COLO829 (cell line): Measurements from ENCODE around the gene B2M.
"Not testable (repeated sequence)": the region's sequence is repeated elsewhere in the genome, so short reads cannot be mapped to it uniquely, and the experiment has no call there.

Experiments used
- DNase-seq: peaks from one replicate; pipeline ENCODE4 v3.0.0; 2012; ENCODE audit warnings: low spot score

B2M gene

DNA sequence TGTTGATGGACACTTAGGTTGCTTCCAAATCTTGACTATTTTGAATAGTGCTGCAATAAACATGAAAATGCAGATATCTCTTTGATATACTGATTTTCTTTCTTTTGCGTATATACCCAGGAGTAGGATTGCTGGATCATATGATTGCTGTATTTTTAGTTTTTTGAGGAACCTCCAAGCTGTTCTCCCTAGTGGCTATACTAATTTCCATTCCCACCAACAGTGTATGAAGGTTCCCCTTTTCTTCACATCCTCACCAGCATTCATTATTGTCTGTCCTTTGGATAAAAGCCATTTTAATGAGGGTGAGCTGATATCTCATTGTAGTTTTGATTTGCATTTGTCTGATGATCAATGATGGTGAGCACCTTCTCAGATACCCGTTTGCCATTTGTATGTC lies 12.7 kb upstream of the B2M start:
- no peak for DNase-seq

GRCh38 chr15:44700676-44701075 lies 10.6 kb upstream of the B2M start:
- DNase-seq, result not testable (repeated sequence)

GRCh38 chr15:44705986-44706385 lies 5.3 kb upstream of the B2M start:
- DNase-seq, result no peak

- DNase-seq, result no peak
Measured at GRCh38 chr15:44706401-44706800, 4.9 kb upstream of the B2M start.

DNA sequence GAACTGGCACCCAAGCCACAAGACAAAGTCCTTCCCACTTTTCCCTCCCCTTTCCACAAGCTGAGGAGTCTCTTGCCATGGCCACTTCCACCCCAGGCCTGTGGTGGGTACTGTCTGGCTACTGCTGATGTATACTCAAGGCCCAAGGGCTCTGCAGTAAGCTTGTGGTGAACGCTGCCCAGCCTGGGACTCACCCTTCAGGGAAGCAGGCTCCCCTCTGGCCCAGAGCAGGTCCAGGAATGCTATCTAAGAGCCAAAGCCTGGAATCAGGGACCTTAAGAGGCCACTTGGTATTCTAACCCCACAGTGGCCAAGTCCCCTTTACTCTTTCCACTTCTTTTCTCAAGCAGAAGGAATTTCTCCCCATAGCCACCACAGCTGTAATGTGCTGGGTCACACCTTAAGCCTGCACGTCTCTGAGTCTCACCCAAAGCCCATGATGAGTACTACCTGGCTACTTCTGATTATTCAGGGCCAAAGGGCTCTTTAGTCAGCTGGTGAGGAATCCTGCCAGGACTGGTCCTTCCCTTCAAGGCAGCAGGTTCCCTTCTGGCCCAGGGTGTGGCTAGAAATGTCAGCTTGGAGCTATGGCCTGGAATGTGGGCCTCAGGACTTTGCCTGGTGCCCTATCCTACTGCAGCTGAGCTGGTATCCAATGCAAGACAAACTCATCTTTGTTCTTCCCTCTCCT lies 4.2 kb upstream of the B2M start:
- DNase-seq, result no peak

GRCh38 chr15:44710236-44711095 lies 851 bp upstream of the B2M start:
- no peak for DNase-seq

- DNase-seq, result no peak
Measured at GRCh38 chr15:44711743-44712345, 527 bp downstream of the B2M start.

DNA sequence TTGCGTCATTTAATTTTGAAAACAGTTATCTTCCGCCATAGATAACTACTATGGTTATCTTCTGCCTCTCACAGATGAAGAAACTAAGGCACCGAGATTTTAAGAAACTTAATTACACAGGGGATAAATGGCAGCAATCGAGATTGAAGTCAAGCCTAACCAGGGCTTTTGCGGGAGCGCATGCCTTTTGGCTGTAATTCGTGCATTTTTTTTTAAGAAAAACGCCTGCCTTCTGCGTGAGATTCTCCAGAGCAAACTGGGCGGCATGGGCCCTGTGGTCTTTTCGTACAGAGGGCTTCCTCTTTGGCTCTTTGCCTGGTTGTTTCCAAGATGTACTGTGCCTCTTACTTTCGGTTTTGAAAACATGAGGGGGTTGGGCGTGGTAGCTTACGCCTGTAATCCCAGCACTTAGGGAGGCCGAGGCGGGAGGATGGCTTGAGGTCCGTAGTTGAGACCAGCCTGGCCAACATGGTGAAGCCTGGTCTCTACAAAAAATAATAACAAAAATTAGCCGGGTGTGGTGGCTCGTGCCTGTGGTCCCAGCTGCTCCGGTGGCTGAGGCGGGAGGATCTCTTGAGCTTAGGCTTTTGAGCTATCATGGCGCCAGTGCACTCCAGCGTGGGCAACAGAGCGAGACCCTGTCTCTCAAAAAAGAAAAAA lies 1.2 kb downstream of the B2M start:
- no peak for DNase-seq

DNA sequence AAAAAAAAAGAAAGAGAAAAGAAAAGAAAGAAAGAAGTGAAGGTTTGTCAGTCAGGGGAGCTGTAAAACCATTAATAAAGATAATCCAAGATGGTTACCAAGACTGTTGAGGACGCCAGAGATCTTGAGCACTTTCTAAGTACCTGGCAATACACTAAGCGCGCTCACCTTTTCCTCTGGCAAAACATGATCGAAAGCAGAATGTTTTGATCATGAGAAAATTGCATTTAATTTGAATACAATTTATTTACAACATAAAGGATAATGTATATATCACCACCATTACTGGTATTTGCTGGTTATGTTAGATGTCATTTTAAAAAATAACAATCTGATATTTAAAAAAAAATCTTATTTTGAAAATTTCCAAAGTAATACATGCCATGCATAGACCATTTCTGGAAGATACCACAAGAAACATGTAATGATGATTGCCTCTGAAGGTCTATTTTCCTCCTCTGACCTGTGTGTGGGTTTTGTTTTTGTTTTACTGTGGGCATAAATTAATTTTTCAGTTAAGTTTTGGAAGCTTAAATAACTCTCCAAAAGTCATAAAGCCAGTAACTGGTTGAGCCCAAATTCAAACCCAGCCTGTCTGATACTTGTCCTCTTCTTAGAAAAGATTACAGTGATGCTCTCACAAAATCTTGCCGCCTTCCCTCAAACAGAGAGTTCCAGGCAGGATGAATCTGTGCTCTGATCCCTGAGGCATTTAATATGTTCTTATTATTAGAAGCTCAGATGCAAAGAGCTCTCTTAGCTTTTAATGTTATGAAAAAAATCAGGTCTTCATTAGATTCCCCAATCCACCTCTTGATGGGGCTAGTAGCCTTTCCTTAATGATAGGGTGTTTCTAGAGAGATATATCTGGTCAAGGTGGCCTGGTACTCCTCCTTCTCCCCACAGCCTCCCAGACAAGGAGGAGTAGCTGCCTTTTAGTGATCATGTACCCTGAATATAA lies 2.0 kb downstream of the B2M start:
- DNase-seq, result peak; percentile 28

DNA sequence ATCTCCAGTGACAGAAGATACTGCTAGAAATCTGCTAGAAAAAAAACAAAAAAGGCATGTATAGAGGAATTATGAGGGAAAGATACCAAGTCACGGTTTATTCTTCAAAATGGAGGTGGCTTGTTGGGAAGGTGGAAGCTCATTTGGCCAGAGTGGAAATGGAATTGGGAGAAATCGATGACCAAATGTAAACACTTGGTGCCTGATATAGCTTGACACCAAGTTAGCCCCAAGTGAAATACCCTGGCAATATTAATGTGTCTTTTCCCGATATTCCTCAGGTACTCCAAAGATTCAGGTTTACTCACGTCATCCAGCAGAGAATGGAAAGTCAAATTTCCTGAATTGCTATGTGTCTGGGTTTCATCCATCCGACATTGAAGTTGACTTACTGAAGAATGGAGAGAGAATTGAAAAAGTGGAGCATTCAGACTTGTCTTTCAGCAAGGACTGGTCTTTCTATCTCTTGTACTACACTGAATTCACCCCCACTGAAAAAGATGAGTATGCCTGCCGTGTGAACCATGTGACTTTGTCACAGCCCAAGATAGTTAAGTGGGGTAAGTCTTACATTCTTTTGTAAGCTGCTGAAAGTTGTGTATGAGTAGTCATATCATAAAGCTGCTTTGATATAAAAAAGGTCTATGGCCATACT lies 4.0 kb downstream of the B2M start:
- no peak for DNase-seq

GRCh38 chr15:44715797-44716334 lies 4.5 kb downstream of the B2M start:
- DNase-seq, result no peak

DNA sequence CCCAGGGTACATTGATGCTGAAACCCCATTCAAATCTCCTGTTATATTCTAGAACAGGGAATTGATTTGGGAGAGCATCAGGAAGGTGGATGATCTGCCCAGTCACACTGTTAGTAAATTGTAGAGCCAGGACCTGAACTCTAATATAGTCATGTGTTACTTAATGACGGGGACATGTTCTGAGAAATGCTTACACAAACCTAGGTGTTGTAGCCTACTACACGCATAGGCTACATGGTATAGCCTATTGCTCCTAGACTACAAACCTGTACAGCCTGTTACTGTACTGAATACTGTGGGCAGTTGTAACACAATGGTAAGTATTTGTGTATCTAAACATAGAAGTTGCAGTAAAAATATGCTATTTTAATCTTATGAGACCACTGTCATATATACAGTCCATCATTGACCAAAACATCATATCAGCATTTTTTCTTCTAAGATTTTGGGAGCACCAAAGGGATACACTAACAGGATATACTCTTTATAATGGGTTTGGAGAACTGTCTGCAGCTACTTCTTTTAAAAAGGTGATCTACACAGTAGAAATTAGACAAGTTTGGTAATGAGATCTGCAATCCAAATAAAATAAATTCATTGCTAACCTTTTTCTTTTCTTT lies 5.8 kb downstream of the B2M start:
- no peak for DNase-seq

DNA sequence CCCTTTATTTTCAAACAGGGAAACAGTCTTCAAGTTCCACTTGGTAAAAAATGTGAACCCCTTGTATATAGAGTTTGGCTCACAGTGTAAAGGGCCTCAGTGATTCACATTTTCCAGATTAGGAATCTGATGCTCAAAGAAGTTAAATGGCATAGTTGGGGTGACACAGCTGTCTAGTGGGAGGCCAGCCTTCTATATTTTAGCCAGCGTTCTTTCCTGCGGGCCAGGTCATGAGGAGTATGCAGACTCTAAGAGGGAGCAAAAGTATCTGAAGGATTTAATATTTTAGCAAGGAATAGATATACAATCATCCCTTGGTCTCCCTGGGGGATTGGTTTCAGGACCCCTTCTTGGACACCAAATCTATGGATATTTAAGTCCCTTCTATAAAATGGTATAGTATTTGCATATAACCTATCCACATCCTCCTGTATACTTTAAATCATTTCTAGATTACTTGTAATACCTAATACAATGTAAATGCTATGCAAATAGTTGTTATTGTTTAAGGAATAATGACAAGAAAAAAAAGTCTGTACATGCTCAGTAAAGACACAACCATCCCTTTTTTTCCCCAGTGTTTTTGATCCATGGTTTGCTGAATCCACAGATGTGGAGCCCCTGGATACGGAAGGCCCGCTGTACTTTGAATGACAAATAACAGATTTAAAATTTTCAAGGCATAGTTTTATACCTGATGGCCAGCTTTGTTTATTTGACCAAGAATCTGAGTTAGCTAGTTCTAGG lies 7.0 kb downstream of the B2M start:
- DNase-seq, result no peak

DNA sequence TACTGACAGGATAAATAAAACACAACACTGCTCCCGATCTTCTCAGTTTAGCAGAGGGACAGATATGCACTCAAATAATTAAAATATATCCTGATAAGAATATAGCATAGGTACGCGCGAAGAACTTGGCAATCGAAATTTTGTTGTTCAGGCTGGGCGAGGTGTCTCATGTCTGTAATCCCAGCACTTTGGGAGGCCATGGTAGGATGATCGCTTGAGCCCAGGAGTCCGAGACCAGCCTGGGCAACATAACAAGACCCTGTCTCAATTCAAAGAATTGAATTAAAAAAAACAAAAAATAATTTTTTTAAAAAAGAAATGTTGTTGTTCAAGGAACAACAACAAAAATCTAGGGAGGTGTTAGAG lies 7.6 kb downstream of the B2M start:
- DNase-seq, result no peak

GRCh38 chr15:44719293-44719999 lies 8.1 kb downstream of the B2M start:
- DNase-seq, result no peak

- not testable (repeated sequence) for DNase-seq
Measured at GRCh38 chr15:44720000-44720435, 8.7 kb downstream of the B2M start.

DNA sequence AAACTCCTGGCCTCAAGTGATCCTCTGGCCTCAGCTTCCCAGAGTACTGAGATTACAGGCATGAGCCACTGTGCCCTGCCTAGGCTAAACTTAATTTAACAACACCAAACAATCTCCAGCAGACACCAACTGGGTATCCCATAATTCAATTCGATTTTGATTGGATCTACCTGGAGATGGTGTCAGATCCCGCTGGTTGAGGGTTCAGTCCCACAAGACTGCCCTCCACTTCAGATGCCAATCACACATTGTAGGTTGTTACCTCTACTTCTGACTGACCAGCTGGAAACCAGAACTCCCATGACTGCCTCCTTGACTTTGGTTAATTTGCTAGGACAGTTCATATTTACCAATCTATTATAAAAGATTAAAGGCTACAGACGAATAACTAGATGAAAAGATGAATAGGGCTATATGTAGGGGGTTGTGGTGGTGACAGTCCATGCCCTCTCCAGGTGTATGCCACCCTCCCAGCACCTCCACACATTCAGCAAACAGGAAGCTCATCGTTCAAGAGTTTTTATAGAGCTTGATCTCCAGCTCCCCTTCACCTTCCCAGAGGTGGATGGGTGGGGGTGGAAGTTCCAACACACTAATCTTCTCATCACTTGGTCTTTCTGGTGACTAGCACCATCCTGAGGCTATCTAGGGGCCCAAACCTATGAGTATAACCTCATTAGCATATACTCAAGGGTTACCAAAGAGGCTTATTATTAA lies 9.3 kb downstream of the B2M start:
- DNase-seq, result no peak

DNA sequence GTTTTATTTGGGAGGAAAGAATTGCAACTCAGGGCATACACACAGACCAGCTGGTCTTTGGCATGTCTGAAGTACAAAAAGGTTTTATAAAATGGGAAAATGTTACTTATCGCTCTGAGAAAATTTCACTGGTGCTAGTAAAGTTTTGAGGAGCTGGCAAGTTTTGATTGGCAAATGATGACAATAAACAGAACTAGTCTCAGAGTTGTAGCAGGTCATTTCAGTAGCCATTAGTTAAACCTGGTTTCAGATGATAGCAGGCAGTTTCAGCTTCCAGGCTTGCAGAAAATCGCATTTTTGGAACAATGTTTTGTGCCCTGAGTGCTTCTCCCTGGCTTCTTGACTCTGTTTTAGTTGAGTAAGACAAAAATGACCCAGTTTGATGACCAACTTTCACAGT lies 10.7 kb downstream of the B2M start:
- no peak for DNase-seq
